ENCODE results near the gene GMDS.

Gene GMDS

GRCh38 chr6:2264932-2265331 is 19.5 kb upstream of the GMDS start:
- no peaks in the 10 kb centered on the region for H3K36me3 ChIP-seq (replicated peaks; ENCODE audit: low read depth, low read length)
- H4K20me1 ChIP-seq (ENCODE audit: insufficient read depth, low read length) = no peaks in the 10 kb centered on the region
- H3K27me3 ChIP-seq (ENCODE audit: low read depth, low read length) = no peaks in the 10 kb centered on the region
- H3K9ac ChIP-seq (ENCODE audit: low read length) = no peak overlapping the region
- H3K79me2 ChIP-seq (ENCODE audit: low read length) = no peaks in the 10 kb centered on the region
- no peaks in the 10 kb centered on the region for H3K9me3 ChIP-seq (ENCODE audit: insufficient read depth, low read length)
- H3K27ac ChIP-seq (ENCODE audit: low read length) = no peak overlapping the region
- TF ChIP-seq, protein P1, sequence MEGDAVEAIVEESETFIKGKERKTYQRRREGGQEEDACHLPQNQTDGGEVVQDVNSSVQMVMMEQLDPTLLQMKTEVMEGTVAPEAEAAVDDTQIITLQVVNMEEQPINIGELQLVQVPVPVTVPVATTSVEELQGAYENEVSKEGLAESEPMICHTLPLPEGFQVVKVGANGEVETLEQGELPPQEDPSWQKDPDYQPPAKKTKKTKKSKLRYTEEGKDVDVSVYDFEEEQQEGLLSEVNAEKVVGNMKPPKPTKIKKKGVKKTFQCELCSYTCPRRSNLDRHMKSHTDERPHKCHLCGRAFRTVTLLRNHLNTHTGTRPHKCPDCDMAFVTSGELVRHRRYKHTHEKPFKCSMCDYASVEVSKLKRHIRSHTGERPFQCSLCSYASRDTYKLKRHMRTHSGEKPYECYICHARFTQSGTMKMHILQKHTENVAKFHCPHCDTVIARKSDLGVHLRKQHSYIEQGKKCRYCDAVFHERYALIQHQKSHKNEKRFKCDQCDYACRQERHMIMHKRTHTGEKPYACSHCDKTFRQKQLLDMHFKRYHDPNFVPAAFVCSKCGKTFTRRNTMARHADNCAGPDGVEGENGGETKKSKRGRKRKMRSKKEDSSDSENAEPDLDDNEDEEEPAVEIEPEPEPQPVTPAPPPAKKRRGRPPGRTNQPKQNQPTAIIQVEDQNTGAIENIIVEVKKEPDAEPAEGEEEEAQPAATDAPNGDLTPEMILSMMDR (IDR thresholded peaks at IDR 0.05; ENCODE audit: low read depth, low read length) = no peak
- no peak for TF ChIP-seq EZH2phosphoT487 (IDR thresholded peaks at IDR 0.05; ENCODE audit: low read depth)
- H3K4me1 ChIP-seq (ENCODE audit: low read length) = no peaks in the 10 kb centered on the region
- H2AFZ ChIP-seq (ENCODE audit: low read depth, low read length) = no peak overlapping the region
- H3K4me2 ChIP-seq (ENCODE audit: low read length) = no peak overlapping the region
- no peak overlapping the region for H3K4me3 ChIP-seq (ENCODE audit: low read length)

GRCh38 chr6:2263896-2264295 is 18.5 kb upstream of the GMDS start:
- Histone ChIP-seq H3K27ac (ENCODE audit: low read length) (no peak overlapping the region), H3K9me3 (ENCODE audit: insufficient read depth, low read length) (no peaks in the 10 kb centered on the region), H3K36me3 (replicated peaks; ENCODE audit: low read depth, low read length) (no peaks in the 10 kb centered on the region), H3K4me3 (ENCODE audit: low read length) (no peak overlapping the region), H3K27me3 (ENCODE audit: low read depth, low read length) (no peaks in the 10 kb centered on the region), H3K4me2 (ENCODE audit: low read length) (no peak overlapping the region), H3K9ac (ENCODE audit: low read length) (no peak overlapping the region), H4K20me1 (ENCODE audit: insufficient read depth, low read length) (no peaks in the 10 kb centered on the region), H3K4me1 (ENCODE audit: low read length) (no peaks in the 10 kb centered on the region), H2AFZ (ENCODE audit: low read depth, low read length) (no peak overlapping the region), H3K79me2 (ENCODE audit: low read length) (no peaks in the 10 kb centered on the region)
- no peak for TF ChIP-seq EZH2phosphoT487 (IDR thresholded peaks at IDR 0.05; ENCODE audit: low read depth)
- TF ChIP-seq, protein P1 (IDR thresholded peaks at IDR 0.05; ENCODE audit: low read depth, low read length) = no peak

- Histone ChIP-seq H4K20me1 (ENCODE audit: insufficient read depth, low read length) (no peaks in the 10 kb centered on the region), H3K4me1 (ENCODE audit: low read length) (no peaks in the 10 kb centered on the region), H3K27me3 (ENCODE audit: low read depth, low read length) (no peaks in the 10 kb centered on the region), H3K9me3 (ENCODE audit: insufficient read depth, low read length) (no peaks in the 10 kb centered on the region), H2AFZ (ENCODE audit: low read depth, low read length) (no peak overlapping the region), H3K27ac (ENCODE audit: low read length) (no peak overlapping the region), H3K9ac (ENCODE audit: low read length) (no peak overlapping the region), H3K4me2 (ENCODE audit: low read length) (no peak overlapping the region), H3K36me3 (replicated peaks; ENCODE audit: low read depth, low read length) (no peaks in the 10 kb centered on the region), H3K4me3 (ENCODE audit: low read length) (no peak overlapping the region), H3K79me2 (ENCODE audit: low read length) (no peaks in the 10 kb centered on the region)
- TF ChIP-seq EZH2phosphoT487 (IDR thresholded peaks at IDR 0.05; ENCODE audit: low read depth) = no peak
- TF ChIP-seq, protein P1 (IDR thresholded peaks at IDR 0.05; ENCODE audit: low read depth, low read length) = no peak
Measured at GRCh38 chr6:2259574-2259973, 14.2 kb upstream of the GMDS start.

DNA sequence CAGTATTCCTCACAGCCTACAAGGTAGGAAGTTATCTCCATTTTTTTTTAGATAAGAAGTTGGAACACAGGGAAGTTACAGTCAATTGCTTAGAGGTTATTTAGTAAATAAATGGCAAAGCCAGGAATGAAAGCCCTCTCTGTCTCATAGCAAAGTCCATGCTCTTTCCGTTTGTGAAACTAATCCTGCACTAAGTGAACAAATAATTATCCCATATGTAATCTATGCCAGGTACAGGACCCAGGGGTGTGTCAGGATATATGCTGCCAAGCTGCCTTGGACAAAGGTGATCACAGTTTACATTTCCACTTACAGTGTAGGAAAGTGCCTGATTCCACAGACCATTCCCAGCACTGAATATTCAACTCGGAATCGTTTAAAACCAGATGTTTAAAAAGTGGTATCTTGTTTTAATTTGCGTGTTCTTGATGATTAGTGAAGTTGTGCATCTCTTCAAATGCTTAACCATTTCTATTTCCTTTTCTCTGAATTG is 13.6 kb upstream of the GMDS start:
- Histone ChIP-seq H3K4me3 (ENCODE audit: low read length) (no peak overlapping the region), H3K27me3 (ENCODE audit: low read depth, low read length) (no peaks in the 10 kb centered on the region), H3K36me3 (replicated peaks; ENCODE audit: low read depth, low read length) (no peaks in the 10 kb centered on the region), H3K4me2 (ENCODE audit: low read length) (no peak overlapping the region), H3K9ac (ENCODE audit: low read length) (no peak overlapping the region), H4K20me1 (ENCODE audit: insufficient read depth, low read length) (no peaks in the 10 kb centered on the region), H3K4me1 (ENCODE audit: low read length) (no peaks in the 10 kb centered on the region), H3K27ac (ENCODE audit: low read length) (no peak overlapping the region), H2AFZ (ENCODE audit: low read depth, low read length) (no peak overlapping the region), H3K9me3 (ENCODE audit: insufficient read depth, low read length) (no peaks in the 10 kb centered on the region), H3K79me2 (ENCODE audit: low read length) (no peaks in the 10 kb centered on the region)
- TF ChIP-seq, protein P1 (IDR thresholded peaks at IDR 0.05; ENCODE audit: low read depth, low read length) = no peak
- no peak for TF ChIP-seq EZH2phosphoT487 (IDR thresholded peaks at IDR 0.05; ENCODE audit: low read depth)

All from OCI-LY3 (cell line).